Right lobe of liver (tissue), 6 donors: ENCODE measurements around the gene KBTBD2. TPM values are rescaled to one million over a fixed set of nuclear protein-coding genes. Genes with fewer than 3 reads are reported as not detected.

Experiments
- ATAC-seq, 4 donors: fragments of 200-7000 bp; cut with Tn5 transposase; one replicate each; pipeline ENCODE4 v1.9.1; 2020; ENCODE audit warnings: mild to moderate bottlenecking in 4 of 4, moderate library complexity in 4 of 4
- DNase-seq, 3 donors: peaks; one replicate each; pipeline ENCODE4 v3.0.0-alpha.2; 2020
- H3K27ac ChIP-seq, 3 donors: fragments of 200-600 bp; one replicate each; pipeline ENCODE4 v1.8.0; 2022
- H3K27me3 ChIP-seq, 2 donors: fragments of 200-600 bp; one replicate each; pipeline ENCODE4 v1.8.0; 2022
- H3K36me3 ChIP-seq, 4 donors: fragments of 200-600 bp; sonication (generic) in 1 of 4; one replicate each; pipeline versions ENCODE4 v1.5.1 to v1.8.0; 2017 to 2022; ENCODE audit warnings: control low read depth in 1 of 4
- H3K4me1 ChIP-seq, 4 donors: fragments of 200-600 bp; sonication (generic) in 1 of 4; one replicate each; pipeline versions ENCODE4 v1.5.1 to v1.8.0; 2017 to 2022; ENCODE audit warnings: control low read depth in 1 of 4
- H3K4me3 ChIP-seq, 3 donors: fragments of 200-600 bp; one replicate each; pipeline ENCODE4 v1.8.0; 2022
- H3K9me3 ChIP-seq, 4 donors: fragments of 200-600 bp; sonication (generic) in 1 of 4; one replicate each; pipeline versions ENCODE4 v1.5.1 to v1.8.0; 2017 to 2022; ENCODE audit warnings: control low read depth in 1 of 4
- POLR2A ChIP-seq: fragments of 450-650 bp; IDR thresholded peaks from one replicate; pipeline ENCODE4 v1.6.1; 2017; ENCODE audit warnings: antibody characterized with exemption, mild to moderate bottlenecking
- WGBS: methylation state at CpG from one replicate; pipeline ENCODE4 v1.1.6; 2018; ENCODE audit warnings: low coverage, low lambda C conversion rate; ENCODE audit not compliant: insufficient coverage; ENCODE audit errors: missing lambda C conversion rate; 5-methylcytosine and 5-hydroxymethylcytosine counted together
- intact Hi-C, 2 donors: fragments of 100-400 bp; cut with DNase I; formaldehyde crosslinking; loops; one replicate each; pipeline versions ENCODE4 v1.11.2 to v1.14.1; 2022
- total RNA-seq, 6 experiments: library from RNA; depleted of rRNA in 2 of 6; stranded (reverse); fragments of >200 nt in 2 of 6; fragmentation: NEBNext Ultra II Directional in 3 of 6; extraction: Animal tissue kit (Norgen Biotek cat#: 25700) in 3 of 6; gene quantifications; one replicate each; pipeline versions ENCODE4 v1.1.0 to v1.2.4, GENCODE V29; 2016 to 2023
- TF ChIP-seq, protein P1 (sequence below), 4 donors: fragments of 200-600 bp in 3 of 4; fragments of 450-650 bp in 1 of 4; IDR thresholded peaks; one replicate each; pipeline versions ENCODE4 v1.5.1 to v1.8.0; 2016 to 2022; ENCODE audit warnings: antibody characterized with exemption in 4 of 4, mild to moderate bottlenecking in 2 of 4
- donor health status: DM: no; HTN: yes; CAD: no.
- donor health status: DM: no; HTN: no; CAD: no.
- donor health status: DM: no; HTN: no; CAD: no.
- donor health status: DM: no; HTN: yes; CAD: no.
- donor health status: DM: no; HTN: yes; CAD: no.

The KBTBD2 gene
- total RNA-seq, 6 experiments from 2014 or later: 7.0 to 14.5 (median 10.5) TPM

DNA sequence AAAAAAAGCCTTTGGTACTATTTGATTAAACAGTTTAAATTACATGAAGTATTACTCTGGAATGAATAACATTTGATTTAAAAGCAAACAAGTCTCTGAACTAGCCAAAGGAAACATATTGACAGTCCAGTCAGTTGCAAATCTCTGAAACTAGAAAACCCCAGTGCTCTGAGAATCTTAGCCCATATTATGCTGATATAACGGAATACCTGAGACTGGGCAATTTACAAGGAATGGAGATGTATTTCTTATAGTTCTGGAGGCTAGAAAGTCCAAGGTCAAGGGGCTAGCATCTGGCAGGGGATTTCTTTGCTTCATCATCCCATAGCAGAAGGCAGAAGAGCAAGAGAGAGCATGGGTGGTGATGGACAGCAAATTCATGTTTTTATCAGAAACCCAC, 44.0 kb upstream of the KBTBD2 start:
- TF ChIP-seq POLR2A: no peak
- TF ChIP-seq, protein P1, sequence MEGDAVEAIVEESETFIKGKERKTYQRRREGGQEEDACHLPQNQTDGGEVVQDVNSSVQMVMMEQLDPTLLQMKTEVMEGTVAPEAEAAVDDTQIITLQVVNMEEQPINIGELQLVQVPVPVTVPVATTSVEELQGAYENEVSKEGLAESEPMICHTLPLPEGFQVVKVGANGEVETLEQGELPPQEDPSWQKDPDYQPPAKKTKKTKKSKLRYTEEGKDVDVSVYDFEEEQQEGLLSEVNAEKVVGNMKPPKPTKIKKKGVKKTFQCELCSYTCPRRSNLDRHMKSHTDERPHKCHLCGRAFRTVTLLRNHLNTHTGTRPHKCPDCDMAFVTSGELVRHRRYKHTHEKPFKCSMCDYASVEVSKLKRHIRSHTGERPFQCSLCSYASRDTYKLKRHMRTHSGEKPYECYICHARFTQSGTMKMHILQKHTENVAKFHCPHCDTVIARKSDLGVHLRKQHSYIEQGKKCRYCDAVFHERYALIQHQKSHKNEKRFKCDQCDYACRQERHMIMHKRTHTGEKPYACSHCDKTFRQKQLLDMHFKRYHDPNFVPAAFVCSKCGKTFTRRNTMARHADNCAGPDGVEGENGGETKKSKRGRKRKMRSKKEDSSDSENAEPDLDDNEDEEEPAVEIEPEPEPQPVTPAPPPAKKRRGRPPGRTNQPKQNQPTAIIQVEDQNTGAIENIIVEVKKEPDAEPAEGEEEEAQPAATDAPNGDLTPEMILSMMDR (IDR thresholded peaks at IDR 0.05): no peak
- ATAC-seq (no peak), DNase-seq (no peak)
- Histone ChIP-seq H3K36me3 (peaks cover 0 to 8% (median 0%) of the 10 kb centered on the region in 4 donors), H3K9me3 (no peaks in the 10 kb centered on the region), H3K4me1 (no peaks in the 10 kb centered on the region), H3K27me3 (no peaks in the 10 kb centered on the region), H3K27ac (no peak overlapping the region), H3K4me3 (no peak overlapping the region)
- intact Hi-C loops: no loop called here
- WGBS: 90% methylated on average over 1 of the region's 1 CpG

DNA sequence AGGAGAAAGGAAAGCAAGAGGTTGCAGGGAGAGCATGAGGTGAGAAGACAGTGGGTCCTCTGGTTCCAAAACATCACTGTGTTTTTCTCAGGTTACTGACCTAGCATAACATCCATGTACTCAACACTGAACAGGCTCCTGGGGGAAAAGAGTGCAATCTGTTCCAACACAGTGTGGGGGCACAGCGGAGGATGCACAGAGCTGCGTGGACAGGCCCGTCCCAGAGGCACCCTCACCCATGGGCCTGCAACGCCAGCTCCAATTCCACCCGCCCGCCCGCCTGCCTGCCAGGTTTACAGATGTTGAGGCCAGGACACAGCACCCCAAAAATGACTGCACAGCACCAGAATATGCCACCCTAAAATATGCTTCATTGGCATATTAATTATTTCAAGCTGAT, 38.8 kb upstream of the KBTBD2 start:
- H3K4me3 ChIP-seq: no peak overlapping the region
- no peaks in the 10 kb centered on the region for H3K9me3 ChIP-seq
- peaks cover 0 to 13% (median 0%) of the 10 kb centered on the region in 4 donors for H3K36me3 ChIP-seq
- no peak overlapping the region for H3K27ac ChIP-seq
- WGBS: no CpG with 5 or more reads among the region's 7 CpGs
- no peak for TF ChIP-seq POLR2A
- TF ChIP-seq, protein P1 (IDR thresholded peaks at IDR 0.05): no peak
- ATAC-seq: no peak
- no peak for DNase-seq
- no peaks in the 10 kb centered on the region for H3K4me1 ChIP-seq
- H3K27me3 ChIP-seq: no peaks in the 10 kb centered on the region
- intact Hi-C loops: no loop called here

DNA sequence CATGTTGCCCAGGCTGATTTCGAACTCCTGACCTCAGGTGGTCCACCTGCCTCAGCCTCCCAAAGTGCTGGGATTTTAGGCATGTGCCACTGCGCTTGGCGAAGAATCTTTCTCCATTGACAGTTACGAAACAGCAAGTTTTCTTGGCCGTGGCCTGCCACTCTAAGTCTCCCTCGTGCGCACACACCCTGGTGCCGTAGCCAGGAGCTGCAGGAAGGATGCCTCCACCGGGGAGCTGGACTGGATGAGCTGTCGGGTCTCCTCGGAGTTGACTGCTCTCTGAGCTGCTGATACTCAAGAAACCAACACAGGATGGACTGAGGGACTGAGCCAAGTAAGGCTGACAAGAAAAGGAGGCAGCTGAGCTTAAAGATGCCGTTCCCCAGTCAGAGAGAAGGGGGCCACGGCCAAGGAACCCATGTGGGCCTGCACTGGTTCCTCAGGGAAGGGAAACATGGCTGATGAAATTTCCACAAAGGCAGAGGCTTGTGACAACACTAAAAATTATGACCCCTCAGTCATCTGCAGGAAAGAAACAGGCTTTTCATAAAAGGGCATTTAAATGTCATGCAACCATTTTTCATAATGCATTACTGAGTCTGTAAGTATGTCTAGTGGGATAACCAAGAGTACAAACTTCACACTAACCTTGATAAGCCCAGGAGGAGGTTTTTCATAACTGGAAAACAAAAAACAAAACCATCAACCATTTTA, 38.0 kb upstream of the KBTBD2 start:
- 100% methylated on average over 3 of the region's 13 CpGs for WGBS
- Histone ChIP-seq H3K9me3 (no peaks in the 10 kb centered on the region), H3K4me1 (no peaks in the 10 kb centered on the region), H3K36me3 (peaks cover 0 to 13% (median 0%) of the 10 kb centered on the region in 4 donors), H3K27me3 (no peaks in the 10 kb centered on the region), H3K27ac (no peak overlapping the region), H3K4me3 (no peak overlapping the region)
- no peak for TF ChIP-seq POLR2A
- TF ChIP-seq, protein P1 (IDR thresholded peaks at IDR 0.05): no peak
- no peak for DNase-seq
- no peak for ATAC-seq
- intact Hi-C loops: no loop called here

DNA sequence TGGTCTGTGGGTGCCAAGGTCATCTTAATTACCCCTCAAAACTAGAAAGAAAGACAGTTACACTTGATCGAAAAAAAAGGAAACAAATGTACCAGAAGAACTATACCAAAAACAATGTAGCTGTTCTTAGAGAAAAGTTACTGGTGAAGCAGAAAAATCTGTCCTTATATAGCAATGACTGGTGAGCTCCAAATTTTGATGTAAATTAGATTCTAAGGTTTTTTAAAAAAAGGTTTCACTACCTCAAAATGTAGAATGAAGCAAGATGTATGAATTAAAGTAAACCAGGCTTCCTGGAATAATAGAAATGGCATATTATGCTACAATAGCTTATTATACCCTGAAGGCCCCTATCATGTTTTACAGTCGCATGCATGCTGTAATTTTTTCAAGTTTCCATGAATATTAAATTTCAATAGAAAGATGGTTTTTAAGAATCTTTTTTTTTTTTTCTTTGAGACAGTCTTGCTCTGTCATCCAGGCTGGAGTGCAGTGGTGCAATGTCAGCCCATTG, 37.3 kb upstream of the KBTBD2 start:
- Histone ChIP-seq H3K4me1 (no peaks in the 10 kb centered on the region), H3K4me3 (no peak overlapping the region), H3K27ac (no peak overlapping the region), H3K36me3 (peaks cover 0 to 13% (median 0%) of the 10 kb centered on the region in 4 donors), H3K27me3 (no peaks in the 10 kb centered on the region), H3K9me3 (no peaks in the 10 kb centered on the region)
- WGBS: 91% methylated on average over 2 of the region's 2 CpGs
- intact Hi-C loops: no loop called here
- TF ChIP-seq, protein P1 (IDR thresholded peaks at IDR 0.05): no peak
- no peak for TF ChIP-seq POLR2A
- ATAC-seq (no peak), DNase-seq (no peak)
